ENCODE results near the gene STAU1.
A peak's percentile ranks its signal among the peaks of the same experiment; 100 is the strongest.
"Not testable (repeated sequence)": the region's sequence is repeated elsewhere in the genome, so short reads cannot be mapped to it uniquely, and the experiment has no call there.

Gene STAU1

GRCh38 chr20:49112596-49113274 is 75.4 kb downstream of the STAU1 start:
- DNase-seq = no peak

- DNase-seq = no peak
These were observed 77.1 kb downstream of the STAU1 start for GRCh38 chr20:49110767-49111694.

GRCh38 chr20:49106328-49106727 is 81.8 kb downstream of the STAU1 start:
- DNase-seq = no peak

- DNase-seq = not testable (repeated sequence)
These were observed 83.1 kb downstream of the STAU1 start for GRCh38 chr20:49104979-49105547.

- no peak for DNase-seq
These were observed 83.8 kb downstream of the STAU1 start for GRCh38 chr20:49104365-49104648.

- no peak for DNase-seq
These were observed 84.3 kb downstream of the STAU1 start for GRCh38 chr20:49103647-49104364.

GRCh38 chr20:49103019-49103418 is 85.1 kb downstream of the STAU1 start:
- no peak for DNase-seq

- peak in 1 of 5 experiments; percentile 33 for DNase-seq
These were observed 87.2 kb downstream of the STAU1 start for GRCh38 chr20:49100972-49101371.

- DNase-seq = not testable (repeated sequence)
These were observed 87.8 kb downstream of the STAU1 start for GRCh38 chr20:49100292-49100691.

GRCh38 chr20:49099011-49099410 is 89.1 kb downstream of the STAU1 start:
- no peak for DNase-seq

GRCh38 chr20:49098136-49098535 is 90.0 kb downstream of the STAU1 start:
- no peak for DNase-seq

GRCh38 chr20:49097159-49097558 is 91.0 kb downstream of the STAU1 start:
- DNase-seq = no peak

GRCh38 chr20:49096203-49096730 is 91.9 kb downstream of the STAU1 start:
- no peak for DNase-seq

- DNase-seq = no peak
These were observed 96.4 kb downstream of the STAU1 start for GRCh38 chr20:49091762-49092161.

GRCh38 chr20:49091104-49091503 is 97.0 kb downstream of the STAU1 start:
- DNase-seq = no peak

- not testable (repeated sequence) for DNase-seq
These were observed 105.8 kb downstream of the STAU1 start for GRCh38 chr20:49082295-49082694.

GRCh38 chr20:49078310-49078709 is 109.8 kb downstream of the STAU1 start:
- DNase-seq = no peak

GRCh38 chr20:49074521-49074920 is 113.6 kb downstream of the STAU1 start:
- DNase-seq = no peak
